ENCODE measurements around the gene OVCH2. TPM values are rescaled to one million over a fixed set of nuclear protein-coding genes. Genes with fewer than 3 reads are reported as not detected.

OVCH2 gene
- total RNA-seq, 2 experiments from 2014 or later, result not detected

DNA sequence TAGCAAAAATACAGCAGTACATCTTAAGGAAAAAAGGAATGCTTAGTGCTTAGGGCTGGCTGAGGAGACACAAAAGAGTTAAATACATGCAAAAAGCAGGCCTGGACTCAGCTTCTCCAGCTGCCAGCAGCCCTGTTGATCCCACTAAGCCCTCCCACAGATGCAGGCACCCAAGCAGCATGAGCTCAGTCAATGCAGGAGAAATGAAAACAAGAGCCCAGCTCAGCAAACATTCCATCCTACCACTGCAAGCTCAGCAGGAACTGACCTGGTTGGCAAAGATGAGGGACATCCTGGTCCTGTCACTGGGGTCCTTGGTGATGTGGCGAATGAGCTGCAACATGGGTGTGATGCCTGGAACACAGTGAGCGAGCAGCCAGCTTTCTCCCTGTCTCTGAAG, 38.8 kb downstream of the OVCH2 start:
- Histone ChIP-seq H3K4me1 (ENCODE audit: insufficient read depth, low read length) (no peaks in the 10 kb centered on the region), H3K27me3 (ENCODE audit: control insufficient read depth in 1 of 2, insufficient read depth in 2 of 2, low read length in 2 of 2) (peaks cover 12 to 17% of the 10 kb centered on the region in 2 experiments), H3K9me3 (ENCODE audit: control insufficient read depth in 1 of 2, insufficient read depth in 1 of 2, low read length in 2 of 2) (no peaks in the 10 kb centered on the region), H3K27ac (ENCODE audit: low read depth in 1 of 2, low read length in 2 of 2) (no peak overlapping the region), H3K36me3 (ENCODE audit: insufficient read depth, low read length) (no peaks in the 10 kb centered on the region), H3K4me3 (ENCODE audit: low read length) (no peak overlapping the region)
- H3K36me3 Mint-ChIP-seq (ENCODE audit: low read depth), result peaks cover 5% of the 10 kb centered on the region
- DNase-seq (no peak), ATAC-seq (ENCODE audit: poor library complexity) (no peak)
- peaks cover 24% of the 10 kb centered on the region for H3K27me3 Mint-ChIP-seq
- no peaks in the 10 kb centered on the region for H3K9me3 Mint-ChIP-seq
- H3K4me1 Mint-ChIP-seq (ENCODE audit: low read depth), result peaks cover under 1% of the 10 kb centered on the region
- POLR2A ChIA-PET, result no interaction called here
- CTCF ChIA-PET, result no interaction called here
- no peak for TF ChIP-seq CTCF (IDR thresholded peaks at IDR 0.05)
- intact Hi-C loops (cut with DNase I, micrococcal nuclease), result no loop called here
- H3K27ac Mint-ChIP-seq, result no peak overlapping the region
- H3K4me3 Mint-ChIP-seq, result no peak overlapping the region

DNA sequence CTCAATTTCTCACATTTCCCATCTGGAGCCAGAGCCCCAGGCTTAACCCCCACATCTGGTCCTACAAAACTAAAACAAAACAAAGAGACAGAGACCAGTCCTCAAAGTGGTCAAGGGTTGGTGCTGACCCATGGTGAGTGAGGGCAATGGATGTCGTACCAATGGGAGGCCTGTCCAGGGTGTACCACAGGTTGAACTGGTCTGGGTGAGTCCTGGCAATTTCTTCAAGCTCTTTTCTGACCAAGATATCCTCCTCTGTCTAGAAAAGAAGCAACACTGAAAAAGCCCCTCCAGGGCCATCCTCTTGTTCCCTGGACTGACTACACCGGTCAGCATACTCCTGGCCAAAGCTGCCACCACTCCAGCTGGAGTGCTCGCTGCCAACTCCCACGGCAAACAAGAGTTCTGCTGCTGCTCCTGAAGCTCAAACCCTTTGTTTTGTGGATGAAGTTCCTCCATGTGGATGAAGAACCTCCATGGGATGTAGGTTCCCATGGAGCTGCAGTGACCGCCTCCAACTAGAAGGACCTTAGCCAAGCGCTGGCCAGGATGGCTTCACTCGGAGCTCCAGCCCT, 39.9 kb downstream of the OVCH2 start:
- Histone ChIP-seq H3K4me1 (ENCODE audit: insufficient read depth, low read length) (no peaks in the 10 kb centered on the region), H3K4me3 (ENCODE audit: low read length) (no peak overlapping the region), H3K27me3 (ENCODE audit: control insufficient read depth in 1 of 2, insufficient read depth in 2 of 2, low read length in 2 of 2) (peaks cover 3 to 7% of the 10 kb centered on the region in 2 experiments), H3K36me3 (ENCODE audit: insufficient read depth, low read length) (no peaks in the 10 kb centered on the region), H3K9me3 (ENCODE audit: control insufficient read depth in 1 of 2, insufficient read depth in 1 of 2, low read length in 2 of 2) (no peaks in the 10 kb centered on the region), H3K27ac (ENCODE audit: low read depth in 1 of 2, low read length in 2 of 2) (no peak overlapping the region)
- DNase-seq (no peak), ATAC-seq (ENCODE audit: poor library complexity) (no peak)
- peaks cover 14% of the 10 kb centered on the region for H3K27me3 Mint-ChIP-seq
- peaks cover 5% of the 10 kb centered on the region for H3K36me3 Mint-ChIP-seq (ENCODE audit: low read depth)
- H3K4me3 Mint-ChIP-seq, result no peak overlapping the region
- POLR2A ChIA-PET, result no interaction called here
- no peaks in the 10 kb centered on the region for H3K9me3 Mint-ChIP-seq
- H3K27ac Mint-ChIP-seq, result no peak overlapping the region
- no peaks in the 10 kb centered on the region for H3K4me1 Mint-ChIP-seq (ENCODE audit: low read depth)
- no peak for TF ChIP-seq CTCF (IDR thresholded peaks at IDR 0.05)
- CTCF ChIA-PET, result interaction anchor here (0.8 to 2.3 kb wide), 3 partner anchors 28 to 568 kb away, joined by 3 to 10 read pairs (median 3); partner anchors contain the start of gene PPFIBP2
- intact Hi-C loops (cut with DNase I, micrococcal nuclease), result no loop called here

GRCh38 chr11:7665473-7666291, 40.6 kb downstream of the OVCH2 start:
- no peaks in the 10 kb centered on the region for H3K9me3 ChIP-seq (ENCODE audit: control insufficient read depth in 1 of 2, insufficient read depth in 1 of 2, low read length in 2 of 2)
- no peaks in the 10 kb centered on the region for H3K4me1 ChIP-seq (ENCODE audit: insufficient read depth, low read length)
- no peak overlapping the region for H3K4me3 Mint-ChIP-seq
- no peak overlapping the region for H3K27ac ChIP-seq (ENCODE audit: low read depth in 1 of 2, low read length in 2 of 2)
- DNase-seq, result peak; percentile 39 to 82 (median 60)
- intact Hi-C loops (cut with DNase I, micrococcal nuclease), result loop anchor here (1.0 to 2.0 kb wide), 3 partner anchors 152 to 567 kb away; partner anchors contain the start of gene PPFIBP2 (in 2 of the 2)
- POLR2A ChIA-PET, result no interaction called here
- peak; percentile 93 for TF ChIP-seq CTCF (IDR thresholded peaks at IDR 0.05)
- H3K4me3 ChIP-seq (ENCODE audit: low read length), result no peak overlapping the region
- no peak overlapping the region for H3K27ac Mint-ChIP-seq
- ATAC-seq (ENCODE audit: poor library complexity), result peak; percentile 97
- H3K9me3 Mint-ChIP-seq, result no peaks in the 10 kb centered on the region
- no peaks in the 10 kb centered on the region for H3K36me3 ChIP-seq (ENCODE audit: insufficient read depth, low read length)
- CTCF ChIA-PET, result interaction anchor here (0.7 to 2.3 kb wide), 6 partner anchors 12 to 568 kb away, joined by 3 to 10 read pairs (median 4); partner anchors contain the start of gene PPFIBP2
- peaks cover 0 to 3% of the 10 kb centered on the region in 2 experiments for H3K27me3 ChIP-seq (ENCODE audit: control insufficient read depth in 1 of 2, insufficient read depth in 2 of 2, low read length in 2 of 2)
- no peaks in the 10 kb centered on the region for H3K4me1 Mint-ChIP-seq (ENCODE audit: low read depth)
- H3K36me3 Mint-ChIP-seq (ENCODE audit: low read depth), result peaks cover 5% of the 10 kb centered on the region
- peaks cover 8% of the 10 kb centered on the region for H3K27me3 Mint-ChIP-seq
